Measurements from ENCODE around the gene MYBPH.

MYBPH gene

GRCh38 chr1:203175237-203175826, at the start of gene MYBPH:
TSS of gene MYBPH (minus strand) at chr1:203175826. CDS start at chr1:203175755, 71 bp downstream.
- DNase-seq (ENCODE audit: low read depth, low spot score), result no peak

- DNase-seq (ENCODE audit: low read depth, low spot score), result no peak
Observed at GRCh38 chr1:203225071-203225470, 49.4 kb upstream of the MYBPH start.

- DNase-seq (ENCODE audit: low read depth, low spot score), result no peak
Observed at GRCh38 chr1:203223012-203223775, 47.6 kb upstream of the MYBPH start.

- DNase-seq (ENCODE audit: low read depth, low spot score), result no peak
Observed at GRCh38 chr1:203219934-203220333, 44.3 kb upstream of the MYBPH start.

GRCh38 chr1:203219171-203219570, 43.5 kb upstream of the MYBPH start:
- no peak for DNase-seq (ENCODE audit: low read depth, low spot score)

GRCh38 chr1:203217668-203218067, 42.0 kb upstream of the MYBPH start:
- no peak for DNase-seq (ENCODE audit: low read depth, low spot score)

- DNase-seq (ENCODE audit: low read depth, low spot score), result no peak
Observed at GRCh38 chr1:203217139-203217655, 41.6 kb upstream of the MYBPH start.

- peak; percentile 48 for DNase-seq (ENCODE audit: low read depth, low spot score)
Observed at GRCh38 chr1:203216274-203217138, 40.9 kb upstream of the MYBPH start.

- DNase-seq (ENCODE audit: low read depth, low spot score), result no peak
Observed at GRCh38 chr1:203215573-203215972, 39.9 kb upstream of the MYBPH start.

GRCh38 chr1:203214871-203215270, 39.2 kb upstream of the MYBPH start:
- no peak for DNase-seq (ENCODE audit: low read depth, low spot score)

GRCh38 chr1:203213126-203213525, 37.5 kb upstream of the MYBPH start:
- no peak for DNase-seq (ENCODE audit: low read depth, low spot score)

GRCh38 chr1:203211812-203212211, 36.2 kb upstream of the MYBPH start:
- no peak for DNase-seq (ENCODE audit: low read depth, low spot score)

- no peak for DNase-seq (ENCODE audit: low read depth, low spot score)
Observed at GRCh38 chr1:203210988-203211387, 35.4 kb upstream of the MYBPH start.

- no peak for DNase-seq (ENCODE audit: low read depth, low spot score)
Observed at GRCh38 chr1:203210350-203210749, 34.7 kb upstream of the MYBPH start.

- no peak for DNase-seq (ENCODE audit: low read depth, low spot score)
Observed at GRCh38 chr1:203208181-203208580, 32.6 kb upstream of the MYBPH start.

- no peak for DNase-seq (ENCODE audit: low read depth, low spot score)
Observed at GRCh38 chr1:203207751-203208150, 32.1 kb upstream of the MYBPH start.

GRCh38 chr1:203206129-203206687, 30.6 kb upstream of the MYBPH start:
- no peak for DNase-seq (ENCODE audit: low read depth, low spot score)

GRCh38 chr1:203204756-203205155, 29.1 kb upstream of the MYBPH start:
- DNase-seq (ENCODE audit: low read depth, low spot score), result no peak

GRCh38 chr1:203202431-203203245, 27.0 kb upstream of the MYBPH start:
- DNase-seq (ENCODE audit: low read depth, low spot score), result no peak

GRCh38 chr1:203201516-203202205, 26.0 kb upstream of the MYBPH start:
- no peak for DNase-seq (ENCODE audit: low read depth, low spot score)

Measured in iPS DF 19.7 (cell line).